CD4-positive, alpha-beta T cell treated with Interleukin-1 beta for 1 hour (primary cell): ENCODE measurements around the gene TESK1.
A peak's percentile ranks its signal among the peaks of the same experiment; 100 is the strongest.

Experiments
- DNase-seq, 2 donors: peaks; one replicate each; pipeline ENCODE4 v3.0.0-alpha.2; 2020 to 2022

Gene TESK1

GRCh38 chr9:35649431-35650340, 44.6 kb downstream of the TESK1 start:
- peak in 1 of 2 donors; percentile 50 for DNase-seq

GRCh38 chr9:35650341-35651158, 45.5 kb downstream of the TESK1 start, which contains the start of gene SIT1:
TSS of gene SIT1 (minus strand) at chr9:35650931. CDS start at chr9:35650853, 78 bp downstream.
- DNase-seq = peak; percentile 28 to 48

DNA sequence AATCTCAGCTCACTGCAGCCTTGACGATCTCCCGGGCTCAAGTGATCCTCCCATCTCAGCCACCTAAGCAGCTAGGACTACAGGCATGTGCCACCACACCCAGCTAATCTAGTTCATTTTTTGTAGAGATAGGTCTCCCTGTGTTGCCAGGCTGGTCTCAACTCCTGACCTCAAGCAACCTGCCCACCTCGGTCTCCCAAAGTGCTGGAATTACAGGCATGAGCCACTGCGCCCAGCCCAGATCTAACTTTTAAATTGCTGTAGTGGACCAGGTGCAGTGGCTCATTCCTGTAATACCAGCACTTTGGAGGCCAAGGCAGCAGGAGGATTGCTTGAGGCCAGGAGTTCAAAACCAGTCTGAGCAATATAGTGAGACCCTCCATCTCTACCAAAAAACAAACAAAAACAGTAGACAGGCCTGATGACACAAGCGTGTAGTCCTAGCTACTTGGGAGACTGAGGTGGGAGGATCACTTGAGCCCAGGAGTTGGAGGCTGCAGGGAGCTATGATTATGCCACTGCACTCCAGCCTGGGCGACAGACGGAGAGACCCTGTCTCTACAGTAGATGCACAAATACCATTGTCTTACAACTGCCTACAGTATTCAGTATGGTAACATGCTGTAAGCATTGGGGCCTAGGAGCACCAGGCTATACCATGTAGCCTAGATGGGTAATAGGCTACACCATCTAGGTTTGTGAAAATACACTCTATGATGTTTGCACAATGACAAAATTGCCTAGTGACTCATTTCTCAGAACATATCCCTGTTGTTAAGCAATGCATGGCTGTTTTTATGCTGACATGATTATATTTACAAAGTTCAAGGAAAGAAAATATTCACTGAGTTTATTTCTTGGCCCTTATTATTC, 47.1 kb downstream of the TESK1 start:
- no peak for DNase-seq

GRCh38 chr9:35652829-35653209, 47.8 kb downstream of the TESK1 start:
- no peak for DNase-seq

DNA sequence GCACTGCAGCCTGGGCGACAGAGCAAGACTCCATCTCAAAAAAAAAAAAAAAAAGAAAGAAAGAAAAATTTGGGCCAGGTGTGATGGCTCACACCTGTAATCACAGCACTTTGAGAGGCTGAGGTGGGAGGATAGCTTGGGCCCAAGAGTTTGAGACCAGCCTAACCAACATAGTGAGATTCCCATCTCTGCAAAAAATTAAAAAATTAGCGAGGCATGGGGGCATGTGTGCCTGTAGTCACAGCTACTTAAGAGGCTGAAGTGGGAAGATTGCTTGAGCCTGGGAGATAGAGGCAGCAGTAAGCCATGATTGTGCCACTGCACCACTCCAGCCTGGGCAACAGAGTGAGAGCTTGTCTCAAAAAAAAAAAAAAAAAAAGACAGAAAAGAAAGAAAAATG, 48.5 kb downstream of the TESK1 start:
- DNase-seq = no peak

- no peak for DNase-seq
These were observed 51.3 kb downstream of the TESK1 start for GRCh38 chr9:35656348-35656747.

DNA sequence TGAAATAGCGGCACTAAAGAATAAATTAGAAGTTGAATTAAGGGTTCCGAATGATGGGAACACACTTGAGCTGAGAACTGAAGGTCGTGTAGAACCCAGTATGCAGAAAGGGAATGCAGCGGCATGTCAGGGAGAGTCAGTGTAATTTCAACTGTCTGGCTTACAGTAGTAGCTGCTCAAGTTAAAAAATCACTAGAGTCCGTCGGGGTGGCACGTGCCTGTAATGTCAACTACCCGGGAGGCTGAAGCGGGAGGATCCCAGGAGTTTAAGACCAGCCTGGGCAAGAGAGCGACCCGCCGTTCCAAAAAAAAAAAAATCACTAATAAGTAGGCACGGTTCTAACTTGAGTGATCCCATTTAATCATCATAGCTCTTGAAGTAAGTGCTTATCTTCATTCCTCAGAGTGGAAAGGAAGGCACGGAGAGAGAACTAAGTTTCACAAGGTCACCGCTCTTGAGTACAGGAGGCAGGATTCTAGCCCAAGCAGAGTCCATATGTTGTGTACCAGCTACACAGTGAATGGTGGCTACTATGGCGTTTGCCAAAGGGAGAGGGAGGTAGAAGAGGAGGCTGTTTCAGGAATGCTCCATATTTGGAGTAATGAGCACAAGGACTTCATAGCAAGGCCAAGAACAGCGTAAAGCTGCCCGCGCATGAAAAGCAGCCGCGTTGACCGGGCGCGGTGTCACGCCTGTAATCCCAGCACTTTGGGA, 51.9 kb downstream of the TESK1 start:
- DNase-seq = peak in 1 of 2 donors; percentile 15

DNA sequence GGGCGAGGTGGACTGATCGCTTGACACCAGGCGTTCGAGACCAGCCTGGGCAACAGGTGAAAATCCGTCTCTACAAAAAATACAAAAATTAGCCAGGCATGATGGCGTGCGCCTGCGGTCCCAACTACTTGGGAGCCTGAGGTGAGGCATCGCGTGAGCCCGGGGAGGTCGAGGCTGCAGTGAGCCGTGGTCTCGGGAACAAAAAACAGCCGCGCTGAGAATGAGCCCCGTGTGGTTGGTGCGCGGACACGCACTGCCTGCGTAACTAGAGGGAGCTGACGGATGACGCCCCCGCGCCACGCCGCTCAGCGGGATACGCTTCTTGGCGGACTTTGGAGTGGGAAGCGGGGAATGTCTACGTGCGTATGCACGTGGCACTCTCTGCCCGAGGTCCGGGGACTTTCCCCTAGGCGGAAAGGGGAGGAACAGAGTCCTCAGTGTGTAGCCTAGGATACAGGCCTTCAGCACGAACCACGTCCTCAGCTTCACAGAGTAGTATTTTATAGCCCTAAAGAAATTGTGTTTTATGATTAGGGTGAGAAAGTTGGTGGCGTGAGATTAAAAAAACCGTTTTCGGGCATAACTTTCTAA, 52.6 kb downstream of the TESK1 start, which contains the start of gene RMRP:
Gene RMRP (minus strand): TSS at position 474 of the 591 bp plus-strand sequence.
- DNase-seq = peak; percentile 91 to 93

GRCh38 chr9:35658137-35658967, 53.3 kb downstream of the TESK1 start, which contains the start of gene CCDC107:
TSS of gene CCDC107 (plus strand) at chr9:35658292. CDS start at chr9:35658380, 88 bp downstream.
- peak; percentile 84 to 88 for DNase-seq

- peak in 1 of 2 donors; percentile 21 for DNase-seq
These were observed 53.8 kb downstream of the TESK1 start for GRCh38 chr9:35658968-35659220.

DNA sequence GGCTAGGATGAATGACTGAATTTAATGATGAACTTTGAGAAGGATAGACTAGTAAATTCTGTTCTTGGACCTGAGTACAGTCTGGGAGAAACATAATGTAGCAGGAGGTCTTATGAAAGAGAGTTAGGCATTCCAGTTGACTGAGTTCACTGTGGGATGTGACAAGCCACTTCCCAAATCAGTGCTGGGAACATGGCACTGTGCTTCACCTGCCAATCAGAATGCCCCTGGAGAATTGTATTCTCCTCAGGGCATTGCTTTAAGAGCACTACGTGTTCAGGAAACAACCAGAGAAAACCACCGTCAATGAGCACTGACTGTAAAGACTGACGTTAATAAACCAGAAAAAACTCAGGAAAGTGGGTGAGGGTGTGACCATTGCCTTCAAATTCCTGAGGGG, 54.3 kb downstream of the TESK1 start:
- no peak for DNase-seq
